ENCODE data around the gene PLGRKT.

DNA sequence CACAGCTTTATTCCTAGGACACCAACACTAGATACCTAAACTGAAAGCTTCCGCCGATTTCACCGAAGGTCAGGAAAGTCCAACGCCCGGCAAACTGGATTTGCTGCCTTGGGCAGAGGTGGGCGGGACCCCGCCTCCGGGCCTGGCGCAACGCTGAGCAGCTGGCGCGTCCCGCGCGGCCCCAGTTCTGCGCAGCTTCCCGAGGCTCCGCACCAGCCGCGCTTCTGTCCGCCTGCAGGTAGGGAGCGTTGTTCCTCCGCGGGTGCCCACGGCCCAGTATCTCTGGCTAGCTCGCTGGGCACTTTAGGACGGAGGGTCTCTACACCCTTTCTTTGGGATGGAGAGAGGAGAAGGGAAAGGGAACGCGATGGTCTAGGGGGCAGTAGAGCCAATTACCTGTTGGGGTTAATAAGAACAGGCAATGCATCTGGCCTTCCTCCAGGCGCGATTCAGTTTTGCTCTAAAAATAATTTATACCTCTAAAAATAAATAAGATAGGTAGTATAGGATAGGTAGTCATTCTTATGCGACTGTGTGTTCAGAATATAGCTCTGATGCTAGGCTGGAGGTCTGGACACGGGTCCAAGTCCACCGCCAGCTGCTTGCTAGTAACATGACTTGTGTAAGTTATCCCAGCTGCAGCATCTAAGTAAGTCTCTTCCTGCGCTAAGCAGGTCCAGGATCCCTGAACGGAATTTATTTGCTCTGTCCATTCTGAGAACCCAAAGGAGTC, 12.8 kb upstream of the PLGRKT start, which contains the start of gene CD274:
- TF ChIP-seq EZH2 (IDR thresholded peaks at IDR 0.05; ENCODE audit: low read depth) = no peak
- TF ChIP-seq, protein P1, sequence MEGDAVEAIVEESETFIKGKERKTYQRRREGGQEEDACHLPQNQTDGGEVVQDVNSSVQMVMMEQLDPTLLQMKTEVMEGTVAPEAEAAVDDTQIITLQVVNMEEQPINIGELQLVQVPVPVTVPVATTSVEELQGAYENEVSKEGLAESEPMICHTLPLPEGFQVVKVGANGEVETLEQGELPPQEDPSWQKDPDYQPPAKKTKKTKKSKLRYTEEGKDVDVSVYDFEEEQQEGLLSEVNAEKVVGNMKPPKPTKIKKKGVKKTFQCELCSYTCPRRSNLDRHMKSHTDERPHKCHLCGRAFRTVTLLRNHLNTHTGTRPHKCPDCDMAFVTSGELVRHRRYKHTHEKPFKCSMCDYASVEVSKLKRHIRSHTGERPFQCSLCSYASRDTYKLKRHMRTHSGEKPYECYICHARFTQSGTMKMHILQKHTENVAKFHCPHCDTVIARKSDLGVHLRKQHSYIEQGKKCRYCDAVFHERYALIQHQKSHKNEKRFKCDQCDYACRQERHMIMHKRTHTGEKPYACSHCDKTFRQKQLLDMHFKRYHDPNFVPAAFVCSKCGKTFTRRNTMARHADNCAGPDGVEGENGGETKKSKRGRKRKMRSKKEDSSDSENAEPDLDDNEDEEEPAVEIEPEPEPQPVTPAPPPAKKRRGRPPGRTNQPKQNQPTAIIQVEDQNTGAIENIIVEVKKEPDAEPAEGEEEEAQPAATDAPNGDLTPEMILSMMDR (conservative IDR thresholded peaks at IDR 0.05) = peak; percentile 51

All from PC-9 (cell line).